GM21576 (cell line): ENCODE data around the gene DPP7.
A peak's percentile ranks its signal among the peaks of the same experiment; 100 is the strongest.

ENCODE experiments used
- ATAC-seq: cut with Tn5 transposase; IDR thresholded peaks from one replicate; pipeline ENCODE4 v1.9.1; 2021; ENCODE audit warnings: mild to moderate bottlenecking, moderate library complexity; ENCODE audit not compliant: unreplicated experiment

DPP7 gene

GRCh38 chr9:137114613-137115393 lies at the start of gene DPP7:
Gene DPP7 (minus strand): TSS chr9:137114733. CDS start chr9:137114713, 20 bp downstream.
- ATAC-seq = peak; percentile 72

GRCh38 chr9:137163805-137164204 lies 49.3 kb upstream of the DPP7 start:
- ATAC-seq = no peak

- ATAC-seq = no peak
Observed at GRCh38 chr9:137163365-137163715, 48.8 kb upstream of the DPP7 start.

- no peak for ATAC-seq
Observed at GRCh38 chr9:137162505-137163364, 48.2 kb upstream of the DPP7 start.

GRCh38 chr9:137161558-137162486 lies 47.3 kb upstream of the DPP7 start:
- ATAC-seq = no peak

GRCh38 chr9:137160716-137161557 lies 46.4 kb upstream of the DPP7 start:
- ATAC-seq = no peak

- no peak for ATAC-seq
Observed at GRCh38 chr9:137160054-137160425, 45.5 kb upstream of the DPP7 start.

- ATAC-seq = no peak
Observed at GRCh38 chr9:137159105-137160053, 44.8 kb upstream of the DPP7 start.

- no peak for ATAC-seq
Observed at GRCh38 chr9:137158625-137159024, 44.1 kb upstream of the DPP7 start.

- no peak for ATAC-seq
Observed at GRCh38 chr9:137157618-137158415, 43.3 kb upstream of the DPP7 start.

- ATAC-seq = no peak
Observed at GRCh38 chr9:137156567-137157375, 42.2 kb upstream of the DPP7 start.

- no peak for ATAC-seq
Observed at GRCh38 chr9:137152844-137153405, 38.4 kb upstream of the DPP7 start.

GRCh38 chr9:137150617-137151457 lies 36.3 kb upstream of the DPP7 start:
- peak; percentile 42 for ATAC-seq

GRCh38 chr9:137149942-137150616 lies 35.5 kb upstream of the DPP7 start:
- ATAC-seq = peak; percentile 16

- no peak for ATAC-seq
Observed at GRCh38 chr9:137149363-137149762, 34.8 kb upstream of the DPP7 start.

- no peak for ATAC-seq
Observed at GRCh38 chr9:137148661-137149060, 34.1 kb upstream of the DPP7 start.
